Measurements from ENCODE around the gene RNF34. TPM values are rescaled to one million over a fixed set of nuclear protein-coding genes. Genes with fewer than 3 reads are reported as not detected.

RNF34 gene, protein sequence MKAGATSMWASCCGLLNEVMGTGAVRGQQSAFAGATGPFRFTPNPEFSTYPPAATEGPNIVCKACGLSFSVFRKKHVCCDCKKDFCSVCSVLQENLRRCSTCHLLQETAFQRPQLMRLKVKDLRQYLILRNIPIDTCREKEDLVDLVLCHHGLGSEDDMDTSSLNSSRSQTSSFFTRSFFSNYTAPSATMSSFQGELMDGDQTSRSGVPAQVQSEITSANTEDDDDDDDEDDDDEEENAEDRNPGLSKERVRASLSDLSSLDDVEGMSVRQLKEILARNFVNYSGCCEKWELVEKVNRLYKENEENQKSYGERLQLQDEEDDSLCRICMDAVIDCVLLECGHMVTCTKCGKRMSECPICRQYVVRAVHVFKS
- 39.4 and 44.8 TPM in 2 replicates for total RNA-seq

DNA sequence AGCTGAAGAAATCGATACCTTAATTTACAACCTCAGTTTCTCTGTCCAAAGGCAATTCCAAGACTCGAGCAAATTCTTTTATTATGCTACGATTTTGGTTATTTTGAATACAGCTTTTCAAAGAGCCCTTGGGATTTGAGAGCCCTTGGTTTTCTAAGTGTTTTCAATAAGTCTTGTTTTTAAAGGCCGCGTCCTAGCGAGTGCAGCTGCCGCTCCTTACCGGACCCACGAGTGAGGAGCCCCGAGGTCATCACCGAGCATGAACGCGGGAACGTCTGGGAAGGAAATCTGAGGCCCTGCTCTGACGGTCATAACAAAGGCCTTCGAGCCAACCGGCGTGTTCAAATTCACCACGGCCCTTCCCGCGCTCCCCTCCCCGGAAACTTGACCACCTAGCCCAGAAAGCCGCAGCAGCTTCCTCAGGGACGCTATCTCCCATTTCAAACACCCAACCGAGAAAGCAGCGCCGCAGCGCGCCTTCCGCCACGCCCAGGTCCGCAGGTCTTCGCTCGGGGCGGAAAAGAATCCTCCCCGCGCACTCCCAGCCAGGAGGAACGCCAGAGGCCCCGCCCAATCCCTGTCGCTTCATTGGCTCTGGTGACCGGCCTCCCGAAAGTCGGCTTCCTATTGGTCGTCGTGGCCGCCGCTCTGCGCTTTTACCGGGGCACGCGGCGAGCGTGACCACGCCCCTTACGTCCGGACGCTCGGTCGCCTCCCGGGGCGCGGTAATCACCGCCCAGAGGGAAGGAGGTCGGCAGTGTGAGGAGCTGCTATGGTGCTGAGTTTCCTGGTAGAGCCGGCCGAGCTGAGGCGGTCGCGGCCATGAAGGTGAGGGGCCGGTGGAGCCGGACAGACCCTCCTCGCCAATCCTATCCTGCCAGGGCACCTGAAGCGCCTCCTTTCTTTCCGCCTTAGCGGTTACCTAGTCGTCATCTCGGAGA is at the start of gene RNF34:
Gene RNF34, plus strand, starts transcription at position 728 of the 941 bp plus-strand sequence. Its CDS starts 95 bp downstream, at position 823.

DNA sequence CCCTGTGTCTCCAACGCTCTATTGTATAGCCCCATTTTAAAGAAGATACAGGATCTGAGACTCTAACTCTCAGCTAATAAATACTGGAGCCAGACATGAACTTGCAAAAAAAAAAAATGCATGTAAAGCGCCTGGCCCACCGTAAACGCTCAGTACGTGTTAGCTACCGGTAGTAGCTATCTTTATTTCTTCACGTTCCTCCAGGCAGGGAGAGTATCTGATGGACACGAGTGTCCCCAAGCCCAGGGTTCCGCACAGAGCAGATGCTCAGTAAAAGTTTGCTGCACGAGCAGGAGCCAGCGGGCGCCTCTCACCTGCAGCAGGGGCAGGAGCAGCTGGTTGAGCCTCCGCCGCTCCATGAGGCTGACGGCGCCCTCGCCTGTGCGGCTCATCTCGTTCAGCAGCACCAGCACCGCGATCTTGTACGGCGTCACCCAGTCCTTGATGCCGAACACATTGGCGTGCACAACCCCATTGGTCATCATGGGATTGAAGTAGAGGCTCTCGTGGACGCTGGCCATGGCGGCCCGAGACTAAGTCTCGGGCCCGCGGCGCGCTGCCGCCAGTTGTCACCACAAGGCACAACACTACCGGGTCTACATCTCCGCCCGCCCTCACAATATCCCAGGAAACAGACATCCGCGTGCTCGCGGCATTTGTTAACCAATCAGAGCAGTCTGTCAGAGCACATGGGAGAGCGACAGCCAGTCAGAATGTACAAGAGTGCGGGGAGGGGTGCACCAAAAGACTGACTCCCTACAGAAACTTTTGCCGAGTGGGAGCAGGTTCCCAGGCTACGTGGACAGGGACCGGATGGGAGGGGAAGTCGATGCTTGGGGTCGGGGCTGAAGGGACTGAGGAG is 47.9 kb upstream of the RNF34 start, which contains the start of gene ANAPC5:
Gene ANAPC5, minus strand, starts transcription at position 592 of the 862 bp plus-strand sequence. Its CDS starts 71 bp downstream, at position 521.

Other genes starting within 250 kb of the RNF34 start
- 9.4 and 15.8 TPM in 2 replicates for gene P2RX4, start 190.0 kb upstream of the RNF34 start, total RNA-seq
- gene CAMKK2, start 103.4 kb upstream of the RNF34 start, total RNA-seq = 16.5 and 17.4 TPM in 2 replicates
- gene ANAPC5, start 47.7 kb upstream of the RNF34 start, total RNA-seq = 171 and 177 TPM in 2 replicates
- 34.7 and 34.9 TPM in 2 replicates for gene KDM2B, start 180.9 kb downstream of the RNF34 start, total RNA-seq
- 9.8 and 12.0 TPM in 2 replicates for gene ORAI1, start 226.4 kb downstream of the RNF34 start, total RNA-seq